ENCODE measurements around the gene PAPPA2. TPM values are rescaled to one million over a fixed set of nuclear protein-coding genes. Genes with fewer than 3 reads are reported as not detected.

PAPPA2 gene
- total and polyA plus RNA-seq, 9 of the 15 experiments (the other 6 are each of a cell fraction or from before 2014, with no cell fraction given) = 0.01 to 0.15 (median 0.05) TPM; not detected in 2

DNA sequence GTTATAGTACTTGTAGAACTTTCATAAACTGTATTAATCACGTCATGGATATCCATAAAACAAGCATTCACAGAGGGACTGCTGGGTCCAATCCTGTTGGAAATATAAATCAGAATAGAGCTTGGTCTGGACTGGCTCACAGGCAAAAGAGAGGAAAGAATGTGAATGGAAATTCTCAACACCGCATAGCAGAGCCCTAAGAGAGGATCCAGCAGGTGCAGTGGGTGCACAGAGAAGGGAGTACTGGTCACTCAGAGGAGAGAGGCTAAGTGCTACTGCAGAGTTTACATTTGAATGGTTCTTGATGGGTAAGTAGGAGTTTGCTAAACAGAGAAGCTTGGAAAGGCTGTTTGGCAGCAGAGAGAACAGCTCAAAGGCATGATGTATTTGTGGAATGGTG, 231.7 kb downstream of the PAPPA2 start (continued):
- TF ChIP-seq AFF4 (CRISPR knock-in tag; IDR thresholded peaks at IDR 0.05) = no peak
- no peak for TF ChIP-seq POLR2AphosphoS2 (IDR thresholded peaks at IDR 0.05; ENCODE audit: low read length)
- no peak for TF ChIP-seq GABPB1 (CRISPR knock-in tag; IDR thresholded peaks at IDR 0.05)
- no peak for TF ChIP-seq ZSCAN29 (IDR thresholded peaks at IDR 0.05)
- TF ChIP-seq ZFP30 (CRISPR knock-in tag; IDR thresholded peaks at IDR 0.05; ENCODE audit: borderline replicate concordance) = no peak
- TF ChIP-seq NR1H2 (CRISPR knock-in tag; IDR thresholded peaks at IDR 0.05) = no peak

- intact Hi-C loops (cut with micrococcal nuclease) (no loop called here), in situ Hi-C loops (cut with MboI) (no loop called here)
- H3K36me3 ChIP-seq (ENCODE audit: control insufficient read depth, insufficient read depth, low read length) = no peaks in the 10 kb centered on the region
- H3K79me2 ChIP-seq (ENCODE audit: control insufficient read depth, insufficient read depth, low read length) = no peaks in the 10 kb centered on the region
- no peak overlapping the region for H3K4me2 ChIP-seq (ENCODE audit: insufficient read depth, low read length)
- no peaks in the 10 kb centered on the region for H3K9me3 ChIP-seq (replicated peaks; ENCODE audit: control insufficient read depth, insufficient read depth, low read depth, low read length)
- ATAC-seq (peak; percentile 74), FAIRE-seq (no peak), DNase-seq (ENCODE audit: extremely low read depth in 1 of 4, low spot score in 3 of 4) (peak in 2 of 4 experiments; percentile 19 to 55)
- no peak overlapping the region for H3K4me3 ChIP-seq
- 0% methylated on average over 5 of the region's 5 CpGs for WGBS (ENCODE audit: insufficient coverage, low coverage, missing lambda C conversion rate)
- ChIA-PET POLR2A (no interaction called here), CTCF (ENCODE audit: low intra/inter-chr PET ratio) (no interaction called here)
- H4K20me1 ChIP-seq (replicated peaks; ENCODE audit: control insufficient read depth, insufficient read depth, low read length) = no peaks in the 10 kb centered on the region
- H2AFZ ChIP-seq (ENCODE audit: low read depth, low read length) = no peak overlapping the region; the same call in 1 of the 2 replicates
- H3K9me1 ChIP-seq (ENCODE audit: control insufficient read depth, insufficient read depth, low read length) = no peaks in the 10 kb centered on the region
- H3K9ac ChIP-seq (ENCODE audit: insufficient read depth in 1 of 2, low read depth in 2 of 2, low read length in 2 of 2) = no peak overlapping the region
- no TSS peak for BruUV-seq (replicated peaks)
- H3K27me3 ChIP-seq (ENCODE audit: control insufficient read depth in 2 of 2, insufficient read depth in 2 of 2, low read length in 2 of 2) = peaks cover 3 to 7% of the 10 kb centered on the region in 2 experiments; a peak in 2 of 5 replicates
- TF ChIP-seq USF2 (CRISPR knock-in tag; IDR thresholded peaks at IDR 0.05) = peak; percentile 10; the same call in 1 of the 2 replicates
- TF ChIP-seq CREBBP (IDR thresholded peaks at IDR 0.05; ENCODE audit: low read depth, low read length) = no peak
- TF ChIP-seq, protein P1, sequence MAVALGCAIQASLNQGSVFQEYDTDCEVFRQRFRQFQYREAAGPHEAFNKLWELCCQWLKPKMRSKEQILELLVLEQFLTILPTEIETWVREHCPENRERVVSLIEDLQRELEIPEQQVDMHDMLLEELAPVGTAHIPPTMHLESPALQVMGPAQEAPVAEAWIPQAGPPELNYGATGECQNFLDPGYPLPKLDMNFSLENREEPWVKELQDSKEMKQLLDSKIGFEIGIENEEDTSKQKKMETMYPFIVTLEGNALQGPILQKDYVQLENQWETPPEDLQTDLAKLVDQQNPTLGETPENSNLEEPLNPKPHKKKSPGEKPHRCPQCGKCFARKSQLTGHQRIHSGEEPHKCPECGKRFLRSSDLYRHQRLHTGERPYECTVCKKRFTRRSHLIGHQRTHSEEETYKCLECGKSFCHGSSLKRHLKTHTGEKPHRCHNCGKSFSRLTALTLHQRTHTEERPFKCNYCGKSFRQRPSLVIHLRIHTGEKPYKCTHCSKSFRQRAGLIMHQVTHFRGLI (CRISPR knock-in tag; IDR thresholded peaks at IDR 0.05) = no peak
- peak; percentile 41; the same call in 1 of the 2 replicates for TF ChIP-seq RNF2 (IDR thresholded peaks at IDR 0.05)
- TF ChIP-seq, protein P2, sequence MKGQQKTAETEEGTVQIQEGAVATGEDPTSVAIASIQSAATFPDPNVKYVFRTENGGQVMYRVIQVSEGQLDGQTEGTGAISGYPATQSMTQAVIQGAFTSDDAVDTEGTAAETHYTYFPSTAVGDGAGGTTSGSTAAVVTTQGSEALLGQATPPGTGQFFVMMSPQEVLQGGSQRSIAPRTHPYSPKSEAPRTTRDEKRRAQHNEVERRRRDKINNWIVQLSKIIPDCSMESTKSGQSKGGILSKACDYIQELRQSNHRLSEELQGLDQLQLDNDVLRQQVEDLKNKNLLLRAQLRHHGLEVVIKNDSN (CRISPR knock-in tag; IDR thresholded peaks at IDR 0.05) = 0 out of 2 replicates have a peak, but pooled peaks have one; percentile 9
- TF ChIP-seq NR2C2 (CRISPR knock-in tag; IDR thresholded peaks at IDR 0.05) = no peak
- TF ChIP-seq NR2C2 (tag; IDR thresholded peaks at IDR 0.05) = peak; percentile 30; the same call in 1 of the 2 replicates
- peak; percentile 40 for TF ChIP-seq VEZF1 (CRISPR knock-in tag; IDR thresholded peaks at IDR 0.05)
- H3K27ac ChIP-seq (ENCODE audit: extremely low read depth, low read depth, low read length) = no peak overlapping the region
- no peaks in the 10 kb centered on the region; a peak in 1 of 5 replicates for H3K4me1 ChIP-seq (replicated peaks in 1 of 2; ENCODE audit: control insufficient read depth in 2 of 2, insufficient read depth in 2 of 2, low read length in 2 of 2)
Measured at GRCh38 chr1:176696109-176696508, 233.1 kb downstream of the PAPPA2 start.
